K562 (cell line): ENCODE results near the gene DOLPP1. TPM values are rescaled to one million over a fixed set of nuclear protein-coding genes. Genes with fewer than 3 reads are reported as not detected.

Experiments used
- ELF1 ChIP-seq: fragments of 200-800 bp; sonication (Bioruptor generic); IDR thresholded peaks from 2 replicates; pipeline ENCODE4 v1.6.1; 2016; ENCODE audit warnings: missing genetic modification characterization, missing compliant biosample characterization
- ZBTB33 ChIP-seq: sonication (generic); formaldehyde crosslinking; IDR thresholded peaks from 2 replicates; pipeline ENCODE4 v1.8.1; 2023; ENCODE audit warnings: mild to moderate bottlenecking, missing genetic modification reagents
- ZBTB40 ChIP-seq, 2 experiments: fragments of 450-650 bp in 1 of 2; sonication (generic) in 1 of 2; formaldehyde crosslinking in 1 of 2; IDR thresholded peaks; 2 replicates each; pipeline versions ENCODE4 v1.7.1 to v1.9.0; 2016 to 2022; ENCODE audit warnings: inconsistent platforms in 1 of 2, mild to moderate bottlenecking in 1 of 2, missing genetic modification reagents in 1 of 2
- ZNF253 ChIP-seq: fragments of 250-450 bp; sonication (Bioruptor Pico); conservative IDR thresholded peaks from 2 replicates; pipeline ENCODE4 v1.6.1; 2021; ENCODE audit warnings: mild to moderate bottlenecking
- ZNF592 ChIP-seq: fragments of 450-650 bp; IDR thresholded peaks from 2 replicates; pipeline ENCODE4 v1.6.1; 2017; ENCODE audit warnings: antibody characterized with exemption, mild to moderate bottlenecking
- polyA plus RNA-seq, 8 experiments: library from polyadenylated mRNA; depleted of rRNA in 4 of 8; stranded (reverse) in 5 of 8; unstranded in 3 of 8; fragments of >200 nt; fragmentation: Nextera tagmentation in 2 of 8; fragmentation: Illumina TruSeq in 1 of 8; extraction: Ambion mirVana in 2 of 8; extraction: Trizol in 1 of 8; gene quantifications; 2 replicates each; pipeline versions ENCODE4 v1.2.1 to v1.2.3, GENCODE V29; 2011 to 2014; ENCODE audit warnings: inconsistent platforms in 1 of 8, missing spikeins in 1 of 8
- total RNA-seq, 7 experiments: library from RNA; depleted of rRNA in 6 of 7; stranded (reverse); fragments of >200 nt in 6 of 7; fragmentation: Illumina TruSeq in 2 of 7; extraction: Trizol in 2 of 7; gene quantifications; 2 replicates each; pipeline versions ENCODE4 v1.2.1 to v1.2.3, GENCODE V29; 2011 to 2021; ENCODE audit warnings: low replicate concordance in 1 of 7

DOLPP1 gene
- total and polyA plus RNA-seq, 9 of the 15 experiments (the other 6 are each of a cell fraction or from before 2014, with no cell fraction given) = 3.0 to 39.8 (median 30.5) TPM

- no peak for TF ChIP-seq ZNF592
- TF ChIP-seq ZBTB33 (CRISPR knock-in tag) = no peak
- TF ChIP-seq ZBTB40 (IDR thresholded peaks at IDR 0.05) = peak; percentile 27; the same call in 1 of the 2 replicates
- TF ChIP-seq ZBTB40 (CRISPR knock-in tag; IDR thresholded peaks at IDR 0.05) = no peak
- TF ChIP-seq ELF1 (tag) = no peak
- no peak for TF ChIP-seq ZNF253 (CRISPR knock-in tag)
Observed at GRCh38 chr9:129110740-129111527, 30.0 kb downstream of the DOLPP1 start, which contains the start of the genes CRAT and PTPA (continued).
